NCI-H446 treated with DMSO at 0.1 percent for 48 hours (cell line): ENCODE results near the gene METRN.

Experiments
- DNase-seq: peaks from one replicate; lab custom pipeline; 2025; lab: John Stamatoyannopoulos, UW

Gene METRN

GRCh38 chr16:760065-760464 is 45.1 kb downstream of the METRN start:
- no peak for DNase-seq

GRCh38 chr16:760545-761343 is 45.8 kb downstream of the METRN start, which contains the start of gene MSLN:
Gene MSLN (plus strand): TSS chr16:760734. CDS start chr16:762681, 1,947 bp downstream.
- DNase-seq = no peak

GRCh38 chr16:761625-762513 is 47.0 kb downstream of the METRN start:
- DNase-seq = no peak

GRCh38 chr16:762595-763268 is 47.8 kb downstream of the METRN start:
- DNase-seq = no peak

GRCh38 chr16:763369-764183 is 48.7 kb downstream of the METRN start:
- DNase-seq = no peak

DNA sequence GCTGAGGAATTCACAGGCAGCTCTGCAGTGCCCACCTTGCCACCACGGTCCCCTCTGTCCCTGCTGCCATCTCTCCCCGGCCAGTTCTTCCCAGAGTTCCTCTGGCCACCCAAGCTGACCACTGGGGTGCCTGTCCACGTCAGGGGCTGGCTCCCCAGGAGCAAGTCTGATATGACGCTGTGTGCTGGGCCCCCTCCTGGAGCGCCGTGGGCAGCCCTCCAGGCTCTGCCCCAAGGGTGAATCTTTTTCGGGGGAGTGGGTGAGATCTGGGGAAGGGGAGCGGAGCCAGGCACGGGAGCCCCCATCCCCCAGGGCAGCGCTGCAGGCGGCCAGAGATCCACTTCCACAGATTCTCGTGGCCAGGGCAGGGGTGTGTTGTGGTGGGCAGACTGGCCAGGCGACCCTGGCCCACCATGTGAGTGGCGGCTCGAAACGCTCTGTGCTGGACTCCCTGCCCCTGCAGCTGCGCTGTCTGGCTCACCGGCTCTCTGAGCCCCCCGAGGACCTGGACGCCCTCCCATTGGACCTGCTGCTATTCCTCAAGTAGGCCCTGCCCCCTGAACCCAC is 49.3 kb downstream of the METRN start:
- DNase-seq = no peak

DNA sequence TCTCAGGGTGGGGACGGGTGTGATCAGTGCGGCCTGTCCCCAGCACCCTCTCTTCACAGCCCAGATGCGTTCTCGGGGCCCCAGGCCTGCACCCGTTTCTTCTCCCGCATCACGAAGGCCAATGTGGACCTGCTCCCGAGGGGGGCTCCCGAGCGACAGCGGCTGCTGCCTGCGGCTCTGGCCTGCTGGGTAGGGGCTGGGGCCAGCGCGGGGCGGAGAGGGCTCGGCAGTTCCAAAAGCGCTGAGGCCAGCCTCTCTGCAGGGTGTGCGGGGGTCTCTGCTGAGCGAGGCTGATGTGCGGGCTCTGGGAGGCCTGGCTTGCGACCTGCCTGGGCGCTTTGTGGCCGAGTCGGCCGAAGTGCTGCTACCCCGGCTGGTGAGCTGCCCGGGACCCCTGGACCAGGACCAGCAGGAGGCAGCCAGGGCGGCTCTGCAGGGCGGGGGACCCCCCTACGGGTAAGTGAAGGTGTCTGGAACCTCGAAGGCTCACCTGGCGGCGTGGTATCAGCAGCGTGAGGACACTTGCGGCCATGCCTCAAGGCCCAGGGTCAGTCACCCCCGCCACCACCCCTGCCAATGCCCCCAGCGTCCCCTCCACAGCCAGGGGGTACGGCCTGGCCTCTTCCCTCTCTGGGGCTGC is 50.0 kb downstream of the METRN start:
- DNase-seq = no peak

GRCh38 chr16:765488-765865 is 50.6 kb downstream of the METRN start:
- no peak for DNase-seq

DNA sequence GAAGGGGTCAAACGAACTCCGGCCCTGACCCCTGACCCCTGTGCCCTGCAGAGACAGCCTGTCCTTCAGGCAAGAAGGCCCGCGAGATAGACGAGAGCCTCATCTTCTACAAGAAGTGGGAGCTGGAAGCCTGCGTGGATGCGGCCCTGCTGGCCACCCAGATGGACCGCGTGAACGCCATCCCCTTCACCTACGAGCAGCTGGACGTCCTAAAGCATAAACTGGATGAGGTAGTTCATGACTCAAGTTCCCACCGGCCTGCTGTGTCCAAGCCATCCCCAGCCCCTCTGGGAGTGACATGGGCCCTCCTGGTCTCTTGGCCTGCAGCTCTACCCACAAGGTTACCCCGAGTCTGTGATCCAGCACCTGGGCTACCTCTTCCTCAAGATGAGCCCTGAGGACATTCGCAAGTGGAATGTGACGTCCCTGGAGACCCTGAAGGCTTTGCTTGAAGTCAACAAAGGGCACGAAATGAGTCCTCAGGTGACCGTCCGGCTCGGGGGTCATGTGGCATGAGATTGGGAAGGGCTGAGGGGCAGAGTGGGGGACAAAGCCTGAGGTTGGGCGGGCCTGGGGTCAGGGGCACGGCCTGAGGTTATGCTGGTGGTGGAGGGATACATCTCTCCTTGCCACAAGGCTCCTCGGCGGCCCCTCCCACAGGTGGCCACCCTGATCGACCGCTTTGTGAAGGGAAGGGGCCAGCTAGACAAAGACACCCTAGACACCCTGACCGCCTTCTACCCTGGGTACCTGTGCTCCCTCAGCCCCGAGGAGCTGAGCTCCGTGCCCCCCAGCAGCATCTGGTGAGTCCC is 51.3 kb downstream of the METRN start:
- DNase-seq = no peak

DNA sequence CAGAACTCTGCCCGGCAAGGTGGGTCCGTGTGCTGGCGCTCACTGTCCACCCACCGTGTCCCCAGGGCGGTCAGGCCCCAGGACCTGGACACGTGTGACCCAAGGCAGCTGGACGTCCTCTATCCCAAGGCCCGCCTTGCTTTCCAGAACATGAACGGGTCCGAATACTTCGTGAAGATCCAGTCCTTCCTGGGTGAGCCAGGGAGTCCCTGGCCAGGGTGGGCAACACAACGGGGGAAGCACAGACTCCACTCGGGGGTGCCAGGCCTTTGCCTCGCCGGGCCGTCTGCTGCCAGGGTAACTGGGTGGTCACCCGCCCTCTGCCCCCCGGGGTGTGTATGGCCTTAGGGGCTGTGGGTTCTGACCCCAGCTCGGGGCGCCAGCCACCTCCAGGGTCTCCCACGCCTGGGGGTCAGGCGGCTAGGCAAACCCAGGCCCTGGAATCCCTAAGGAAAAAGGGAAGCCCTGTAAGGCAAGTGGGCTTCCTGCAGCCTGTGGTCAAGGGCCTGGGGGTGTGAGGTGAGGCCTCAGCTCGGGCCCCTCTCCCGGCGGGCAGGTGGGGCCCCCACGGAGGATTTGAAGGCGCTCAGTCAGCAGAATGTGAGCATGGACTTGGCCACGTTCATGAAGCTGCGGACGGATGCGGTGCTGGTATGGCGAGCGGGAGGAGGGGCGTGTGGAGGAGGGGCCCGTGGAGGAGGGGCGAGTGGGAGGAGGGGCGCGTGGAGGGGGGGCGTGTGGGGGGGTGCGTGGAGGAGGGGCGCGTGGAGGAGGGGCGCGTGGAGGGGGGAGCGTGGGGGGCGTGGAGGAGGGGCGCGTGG is 52.1 kb downstream of the METRN start:
- no peak for DNase-seq

GRCh38 chr16:767743-768235 is 52.9 kb downstream of the METRN start:
- no peak for DNase-seq

DNA sequence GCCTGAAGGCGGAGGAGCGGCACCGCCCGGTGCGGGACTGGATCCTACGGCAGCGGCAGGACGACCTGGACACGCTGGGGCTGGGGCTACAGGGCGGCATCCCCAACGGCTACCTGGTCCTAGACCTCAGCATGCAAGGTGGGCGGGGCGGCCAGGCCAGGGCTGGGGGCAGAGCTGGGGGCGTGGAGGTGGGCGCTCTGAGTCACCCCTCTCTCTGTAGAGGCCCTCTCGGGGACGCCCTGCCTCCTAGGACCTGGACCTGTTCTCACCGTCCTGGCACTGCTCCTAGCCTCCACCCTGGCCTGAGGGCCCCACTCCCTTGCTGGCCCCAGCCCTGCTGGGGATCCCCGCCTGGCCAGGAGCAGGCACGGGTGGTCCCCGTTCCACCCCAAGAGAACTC is 53.5 kb downstream of the METRN start:
- no peak for DNase-seq
